CD14-positive monocyte (primary cell): ENCODE results near the gene COL6A1. TPM values are rescaled to one million over a fixed set of nuclear protein-coding genes. Genes with fewer than 3 reads are reported as not detected.

Experiments
- DNase-seq, 3 donors: peaks; one replicate each; pipeline ENCODE4 v3.0.0-alpha.2; 2011 to 2022
- H2AFZ ChIP-seq: 2 replicates; pipeline ENCODE4 v1.6.0; 2012; ENCODE audit warnings: mild to moderate bottlenecking, low read depth, low read length, inconsistent platforms; ENCODE audit not compliant: insufficient read depth, poor library complexity, severe bottlenecking
- H3K27ac ChIP-seq, 2 donors: 1 replicate in 1 of 2; 2 replicates in 1 of 2; pipeline ENCODE4 v1.5.1; 2012 to 2013; ENCODE audit warnings: low read length in 2 of 2, control low read depth in 1 of 2, inconsistent platforms in 1 of 2, low read depth in 1 of 2, mild to moderate bottlenecking in 1 of 2
- H3K27me3 ChIP-seq, 2 donors: one replicate each; pipeline versions ENCODE4 v1.6.0 to v1.6.1; 2011 to 2013; ENCODE audit warnings: low read length in 2 of 2; ENCODE audit not compliant: control insufficient read depth in 2 of 2, insufficient read depth in 2 of 2
- H3K36me3 ChIP-seq, 2 donors: replicated peaks in 1 of 2; 1 replicate in 1 of 2; 2 replicates in 1 of 2; pipeline versions ENCODE4 v1.5.1 to v1.6.1; 2012 to 2013; ENCODE audit warnings: low read length in 2 of 2, control low read depth in 1 of 2, inconsistent platforms in 1 of 2, mild to moderate bottlenecking in 1 of 2; ENCODE audit not compliant: insufficient read depth in 2 of 2, control insufficient read depth in 1 of 2
- H3K4me1 ChIP-seq, 2 donors: 1 replicate in 1 of 2; 2 replicates in 1 of 2; pipeline versions ENCODE4 v1.5.1 to v1.6.1; 2012 to 2013; ENCODE audit warnings: low read length in 2 of 2, control low read depth in 1 of 2, inconsistent platforms in 1 of 2, mild to moderate bottlenecking in 1 of 2, moderate library complexity in 1 of 2; ENCODE audit not compliant: insufficient read depth in 2 of 2, control insufficient read depth in 1 of 2
- H3K4me2 ChIP-seq: replicated peaks from 2 replicates; pipeline ENCODE3; 2012; ENCODE audit warnings: low read length, moderate library complexity, mild to moderate bottlenecking; ENCODE audit not compliant: poor library complexity, severe bottlenecking; ENCODE audit errors: extremely low read depth
- H3K4me3 ChIP-seq, 3 experiments: fragments of 200-600 bp in 1 of 3; sonication (generic) in 1 of 3; replicated peaks in 1 of 3; 1 replicate in 2 of 3; 2 replicates in 1 of 3; pipeline ENCODE4 v1.5.1; 2011 to 2013; ENCODE audit warnings: low read length in 3 of 3, mild to moderate bottlenecking in 3 of 3, control low read depth in 2 of 3, low read depth in 2 of 3, inconsistent platforms in 1 of 3, moderate library complexity in 1 of 3
- H3K79me2 ChIP-seq: 2 replicates; pipeline ENCODE4 v1.6.0; 2012; ENCODE audit warnings: mild to moderate bottlenecking, control low read depth, inconsistent platforms, low read length, moderate library complexity; ENCODE audit not compliant: insufficient read depth
- H3K9ac ChIP-seq: 2 replicates; pipeline ENCODE4 v1.6.0; 2017; ENCODE audit warnings: low read length, mild to moderate bottlenecking; ENCODE audit not compliant: insufficient read depth, poor library complexity, severe bottlenecking
- H3K9me3 ChIP-seq, 2 donors: replicated peaks in 1 of 2; 1 replicate in 1 of 2; 2 replicates in 1 of 2; pipeline versions ENCODE4 v1.5.1 to v1.6.1; 2012 to 2013; ENCODE audit warnings: low read length in 2 of 2, control low read depth in 1 of 2; ENCODE audit not compliant: control insufficient read depth in 1 of 2, insufficient read depth in 1 of 2
- H4K20me1 ChIP-seq: 2 replicates; pipeline ENCODE4 v1.6.0; 2012; ENCODE audit warnings: mild to moderate bottlenecking, low read length, control low read depth, moderate library complexity; ENCODE audit not compliant: insufficient read depth
- H3K27ac Mint-ChIP-seq, 7 donors: one replicate each; pipeline ENCODE4 v1.8.0; 2020; ENCODE audit warnings: mild to moderate bottlenecking in 7 of 7, mixed read lengths in 7 of 7, moderate library complexity in 6 of 7, inconsistent platforms in 2 of 7
- H3K27me3 Mint-ChIP-seq, 3 donors: one replicate each; pipeline ENCODE4 v1.8.0; 2021 to 2022; ENCODE audit warnings: low read depth in 3 of 3, mild to moderate bottlenecking in 3 of 3, mixed read lengths in 3 of 3, moderate library complexity in 3 of 3, inconsistent platforms in 1 of 3
- H3K36me3 Mint-ChIP-seq, 2 donors: one replicate each; pipeline ENCODE4 v1.8.0; 2020; ENCODE audit warnings: mixed read lengths in 2 of 2, inconsistent platforms in 1 of 2, mild to moderate bottlenecking in 1 of 2
- H3K4me1 Mint-ChIP-seq: one replicate; pipeline ENCODE4 v1.8.0; 2020; ENCODE audit warnings: mild to moderate bottlenecking, mixed read lengths
- H3K4me3 Mint-ChIP-seq, 2 donors: one replicate each; pipeline ENCODE4 v1.8.0; 2020; ENCODE audit warnings: mild to moderate bottlenecking in 2 of 2, mixed read lengths in 2 of 2, moderate library complexity in 1 of 2
- H3K9me3 Mint-ChIP-seq, 7 donors: one replicate each; pipeline ENCODE4 v1.8.0; 2020 to 2022; ENCODE audit warnings: mixed read lengths in 7 of 7, mild to moderate bottlenecking in 6 of 7, moderate library complexity in 6 of 7, inconsistent platforms in 2 of 7
- WGBS: methylation state at CpG from one replicate; pipeline ENCODE4 v1.1.5; 2013; ENCODE audit warnings: missing lambda C conversion rate; ENCODE audit not compliant: insufficient coverage; 5-methylcytosine and 5-hydroxymethylcytosine counted together
- intact Hi-C, 2 donors: fragments of 100-400 bp; cut with micrococcal nuclease; formaldehyde crosslinking; loops; one replicate each; pipeline versions ENCODE4 v1.15.0 to v1.15.1; 2023
- polyA plus RNA-seq, 3 donors: library from polyadenylated mRNA; depleted of rRNA in 1 of 3; unstranded in 2 of 3; stranded (reverse) in 1 of 3; fragments of 300-500 nt in 2 of 3; fragments of >200 nt in 1 of 3; fragmentation: Illumina TruSeq in 2 of 3; gene quantifications; 1 replicate in 2 of 3; 2 replicates in 1 of 3; pipeline ENCODE4 v1.2.3, GENCODE V29; 2012 to 2021
- TF ChIP-seq, protein P1 (sequence below): fragments of 200-600 bp; IDR thresholded peaks from one replicate; pipeline ENCODE4 v1.8.0; 2022; ENCODE audit warnings: antibody characterized with exemption, mild to moderate bottlenecking

COL6A1 gene
- polyA plus RNA-seq, 3 donors: 0.08 to 0.11 (median 0.10) TPM

DNA sequence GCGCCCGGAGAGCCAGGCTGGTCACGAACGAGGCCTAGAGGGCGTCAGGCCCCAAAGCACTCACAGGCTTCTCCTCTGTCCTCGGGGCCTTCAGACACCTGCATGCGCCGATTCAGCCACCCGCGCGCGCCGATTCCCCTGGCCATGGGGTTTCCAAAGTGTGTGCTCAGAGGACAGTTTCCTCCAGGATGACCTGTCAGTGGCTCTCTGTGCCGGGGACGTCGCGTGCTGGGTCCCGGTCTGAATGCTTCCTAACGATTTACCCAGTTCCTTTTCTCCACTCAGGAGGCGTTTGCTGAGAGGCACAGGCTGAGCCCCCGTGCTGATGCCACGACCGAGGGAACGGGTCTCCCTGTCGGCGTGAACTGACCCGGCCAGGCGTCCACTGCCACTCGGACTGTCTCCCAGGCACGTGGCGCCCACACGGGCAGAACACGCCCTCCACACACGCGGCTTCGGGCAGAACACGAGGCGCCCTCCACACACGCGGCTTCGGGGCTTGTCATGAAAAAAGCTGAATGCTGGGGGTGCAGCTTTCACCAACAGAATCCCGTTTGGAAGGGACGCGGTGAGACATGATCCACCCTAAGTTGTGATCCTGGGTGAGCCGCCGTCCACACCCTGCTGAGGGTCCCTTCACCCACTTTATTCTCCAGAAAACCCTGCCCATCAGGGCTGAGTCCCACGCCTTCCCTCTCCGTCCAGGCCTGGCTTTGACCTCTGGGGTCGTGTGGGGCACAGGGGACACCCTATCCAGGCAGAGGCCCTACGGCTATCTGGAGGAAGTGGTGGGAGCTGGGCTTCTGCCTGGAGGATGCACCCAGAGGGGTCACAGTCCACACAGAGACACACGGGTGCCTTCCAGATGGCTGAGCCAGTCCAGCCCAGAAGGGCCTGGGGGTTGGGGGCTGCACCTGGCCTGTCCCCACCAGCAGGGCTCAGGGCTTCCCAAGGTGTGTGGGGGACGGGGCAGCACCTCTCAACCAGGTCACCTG lies 56.1 kb downstream of the COL6A1 start:
- no peaks in the 10 kb centered on the region for H3K36me3 Mint-ChIP-seq
- Histone ChIP-seq H3K4me1 (no peaks in the 10 kb centered on the region), H3K79me2 (no peaks in the 10 kb centered on the region), H3K4me3 (no peak overlapping the region), H2AFZ (no peak overlapping the region), H3K9ac (no peak overlapping the region), H3K36me3 (no peaks in the 10 kb centered on the region), H3K4me2 (no peak overlapping the region), H4K20me1 (no peaks in the 10 kb centered on the region), H3K27me3 (no peaks in the 10 kb centered on the region), H3K9me3 (no peaks in the 10 kb centered on the region), H3K27ac (no peak overlapping the region)
- H3K9me3 Mint-ChIP-seq: no peaks in the 10 kb centered on the region
- H3K4me1 Mint-ChIP-seq: no peaks in the 10 kb centered on the region
- no peak overlapping the region for H3K4me3 Mint-ChIP-seq
- DNase-seq: no peak
- intact Hi-C loops: no loop called here
- WGBS: 94% methylated on average over 52 of the region's 52 CpGs
- TF ChIP-seq, protein P1, sequence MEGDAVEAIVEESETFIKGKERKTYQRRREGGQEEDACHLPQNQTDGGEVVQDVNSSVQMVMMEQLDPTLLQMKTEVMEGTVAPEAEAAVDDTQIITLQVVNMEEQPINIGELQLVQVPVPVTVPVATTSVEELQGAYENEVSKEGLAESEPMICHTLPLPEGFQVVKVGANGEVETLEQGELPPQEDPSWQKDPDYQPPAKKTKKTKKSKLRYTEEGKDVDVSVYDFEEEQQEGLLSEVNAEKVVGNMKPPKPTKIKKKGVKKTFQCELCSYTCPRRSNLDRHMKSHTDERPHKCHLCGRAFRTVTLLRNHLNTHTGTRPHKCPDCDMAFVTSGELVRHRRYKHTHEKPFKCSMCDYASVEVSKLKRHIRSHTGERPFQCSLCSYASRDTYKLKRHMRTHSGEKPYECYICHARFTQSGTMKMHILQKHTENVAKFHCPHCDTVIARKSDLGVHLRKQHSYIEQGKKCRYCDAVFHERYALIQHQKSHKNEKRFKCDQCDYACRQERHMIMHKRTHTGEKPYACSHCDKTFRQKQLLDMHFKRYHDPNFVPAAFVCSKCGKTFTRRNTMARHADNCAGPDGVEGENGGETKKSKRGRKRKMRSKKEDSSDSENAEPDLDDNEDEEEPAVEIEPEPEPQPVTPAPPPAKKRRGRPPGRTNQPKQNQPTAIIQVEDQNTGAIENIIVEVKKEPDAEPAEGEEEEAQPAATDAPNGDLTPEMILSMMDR: no peak
- H3K27ac Mint-ChIP-seq: no peak overlapping the region
- peaks cover 0 to 5% (median 3%) of the 10 kb centered on the region in 3 donors for H3K27me3 Mint-ChIP-seq

DNA sequence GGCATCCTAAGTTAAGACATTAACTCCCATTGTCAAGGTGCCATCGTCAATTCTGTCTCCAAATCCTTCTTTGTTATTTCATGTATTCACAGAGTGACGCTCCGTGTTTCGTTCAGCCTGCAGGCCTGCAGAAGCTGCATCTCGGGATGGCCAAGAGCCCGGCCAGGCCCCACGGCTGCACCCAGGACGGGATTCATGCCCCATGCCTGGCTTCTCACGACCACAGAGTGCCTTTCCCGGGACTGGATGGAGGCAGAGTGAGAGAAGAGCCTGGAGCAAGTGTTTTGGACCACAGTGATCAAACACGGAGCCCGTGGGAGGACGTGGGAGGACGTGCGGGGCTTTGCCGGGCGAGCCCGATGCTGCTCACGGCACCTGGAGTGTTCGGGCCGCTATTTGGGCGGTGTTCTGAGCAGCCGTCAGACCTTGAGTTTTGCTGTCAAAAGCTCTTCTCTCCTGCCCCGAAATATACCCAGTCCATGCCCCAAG lies 56.8 kb downstream of the COL6A1 start:
- no peaks in the 10 kb centered on the region for H3K4me1 ChIP-seq
- H3K27ac Mint-ChIP-seq: no peak overlapping the region
- no peak overlapping the region for H3K4me3 Mint-ChIP-seq
- no peak overlapping the region for H3K4me3 ChIP-seq
- TF ChIP-seq, protein P1: no peak
- no peaks in the 10 kb centered on the region for H3K27me3 ChIP-seq
- H3K4me1 Mint-ChIP-seq: no peaks in the 10 kb centered on the region
- H3K9ac ChIP-seq: no peak overlapping the region
- 97% methylated on average over 22 of the region's 24 CpGs for WGBS
- H3K9me3 ChIP-seq: no peaks in the 10 kb centered on the region
- no peak overlapping the region for H3K4me2 ChIP-seq
- no peaks in the 10 kb centered on the region for H3K79me2 ChIP-seq
- DNase-seq: no peak
- H4K20me1 ChIP-seq: no peaks in the 10 kb centered on the region
- no peak overlapping the region for H2AFZ ChIP-seq
- intact Hi-C loops: no loop called here
- no peaks in the 10 kb centered on the region for H3K36me3 Mint-ChIP-seq
- no peaks in the 10 kb centered on the region for H3K9me3 Mint-ChIP-seq
- no peaks in the 10 kb centered on the region for H3K36me3 ChIP-seq
- no peak overlapping the region for H3K27ac ChIP-seq
- H3K27me3 Mint-ChIP-seq: peaks cover 0 to 7% (median 3%) of the 10 kb centered on the region in 3 donors
